EH (cell line): Measurements from ENCODE around the gene SNPH.

Source experiments
- DNase-seq: peaks from one replicate; pipeline ENCODE4 v3.0.0-alpha.2; 2015; ENCODE audit warnings: low read depth

Gene SNPH

GRCh38 chr20:1341561-1342265 lies 75.6 kb downstream of the SNPH start:
- peak; percentile 74 for DNase-seq

GRCh38 chr20:1343446-1344124 lies 77.5 kb downstream of the SNPH start:
- DNase-seq, result peak; percentile 37

- no peak for DNase-seq
Measured at GRCh38 chr20:1345030-1345755, 79.1 kb downstream of the SNPH start.

- no peak for DNase-seq
Measured at GRCh38 chr20:1345756-1346093, 79.6 kb downstream of the SNPH start.

DNA sequence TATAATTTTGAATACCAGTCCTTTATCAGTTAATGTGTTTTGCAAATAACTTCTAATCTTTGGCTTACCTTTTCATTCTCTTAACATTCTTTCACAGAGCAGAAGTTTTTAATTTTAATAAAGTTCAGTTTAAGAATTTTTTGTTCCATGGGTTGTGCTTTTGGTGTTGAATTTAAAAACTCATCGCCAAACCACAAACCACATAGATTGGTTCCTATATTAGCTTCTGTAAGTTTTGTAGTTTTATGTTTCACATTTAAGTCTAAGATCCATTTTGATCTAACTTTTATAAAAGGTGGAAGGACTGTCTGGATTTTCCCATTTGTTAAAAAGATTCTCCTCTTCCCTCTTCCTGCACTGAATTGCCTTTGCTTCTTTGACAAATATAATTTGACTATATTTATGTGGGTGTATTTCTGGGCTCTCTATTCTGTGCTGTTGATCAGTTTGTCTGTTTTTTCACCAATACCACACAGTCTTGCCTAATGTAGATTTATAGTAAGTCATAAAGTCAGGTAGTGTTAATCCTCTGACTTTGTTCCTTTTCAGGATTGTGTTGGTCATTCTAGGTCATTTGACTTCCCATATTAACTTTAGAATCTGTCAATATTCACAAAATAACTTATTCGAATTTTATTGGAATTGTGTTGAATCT lies 80.3 kb downstream of the SNPH start:
- no peak for DNase-seq

- no peak for DNase-seq
Measured at GRCh38 chr20:1353956-1354355, 87.9 kb downstream of the SNPH start.

DNA sequence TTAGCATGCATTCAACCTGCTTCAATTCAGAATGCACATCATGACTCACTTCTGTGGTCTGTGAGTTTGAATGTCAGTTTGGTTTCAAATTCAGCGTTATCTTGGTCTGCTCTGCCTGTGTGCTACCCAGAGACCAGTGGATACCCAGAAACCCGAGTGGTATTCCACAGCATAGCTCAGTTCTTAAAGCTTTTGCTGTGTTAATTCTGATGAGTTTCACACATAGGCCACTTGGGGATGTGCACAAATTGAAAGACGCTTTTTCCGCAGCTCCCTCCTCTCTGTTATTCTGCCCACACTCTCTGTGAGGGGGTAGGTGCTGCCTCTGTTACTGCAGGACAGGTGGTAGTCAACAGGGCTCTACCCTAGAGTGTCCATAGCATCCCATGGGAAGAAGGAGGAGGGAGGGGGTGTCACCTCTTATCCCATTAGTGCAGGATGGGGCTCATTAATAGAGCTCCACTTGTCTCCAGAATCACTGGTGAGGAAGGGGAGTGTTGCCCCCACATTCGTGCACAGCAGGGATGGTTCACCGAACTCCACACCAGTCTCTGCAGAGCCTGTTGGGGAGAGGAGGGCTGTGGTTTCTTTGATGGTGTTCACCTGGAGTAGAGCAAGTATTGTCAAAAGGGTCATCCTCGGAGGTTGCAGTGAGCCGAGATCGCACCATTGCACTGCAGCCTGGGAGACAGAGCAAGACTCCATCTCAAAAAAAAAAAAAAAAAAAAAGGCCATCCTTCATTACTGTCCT lies 92.0 kb downstream of the SNPH start:
- DNase-seq, result no peak
